Smooth muscle cell (in vitro differentiated cells): Measurements from ENCODE around the gene TMEM248. TPM values are rescaled to one million over a fixed set of nuclear protein-coding genes. Genes with fewer than 3 reads are reported as not detected.

ENCODE experiments used
- DNase-seq: peaks from one replicate; lab custom pipeline; 2025; ENCODE audit not compliant: unreplicated experiment; lab: John Stamatoyannopoulos, UW
- H2AFZ ChIP-seq: fragments of 200-600 bp; sonication (generic); 2 replicates; pipeline ENCODE4 v1.6.0; 2016; ENCODE audit warnings: antibody characterized with exemption, low read depth, mild to moderate bottlenecking
- H3F3A ChIP-seq: fragments of 200-600 bp; sonication (generic); 2 replicates; pipeline ENCODE4 v1.6.0; 2017; ENCODE audit warnings: antibody characterized with exemption, low read depth
- H3K27ac ChIP-seq: fragments of 200-600 bp; sonication (generic); 2 replicates; pipeline ENCODE4 v1.5.1; 2016; ENCODE audit warnings: low read depth, mild to moderate bottlenecking
- H3K27me3 ChIP-seq: fragments of 200-600 bp; sonication (generic); 2 replicates; pipeline ENCODE4 v1.6.1; 2016; ENCODE audit warnings: low read depth, mild to moderate bottlenecking
- H3K36me3 ChIP-seq: fragments of 200-600 bp; sonication (generic); 2 replicates; pipeline ENCODE4 v1.5.1; 2016; ENCODE audit warnings: low read depth
- H3K4me1 ChIP-seq: fragments of 200-600 bp; sonication (generic); 2 replicates; pipeline ENCODE4 v1.5.1; 2016; ENCODE audit warnings: low read depth
- H3K4me2 ChIP-seq: fragments of 200-600 bp; sonication (generic); 2 replicates; pipeline ENCODE4 v1.6.0; 2016; ENCODE audit warnings: mild to moderate bottlenecking
- H3K4me3 ChIP-seq: fragments of 200-600 bp; sonication (generic); 2 replicates; pipeline ENCODE4 v1.5.1; 2016; ENCODE audit warnings: mild to moderate bottlenecking
- H3K79me2 ChIP-seq: fragments of 200-600 bp; sonication (generic); 2 replicates; pipeline ENCODE4 v1.6.0; 2016; ENCODE audit warnings: low read depth, mild to moderate bottlenecking
- H3K9ac ChIP-seq: fragments of 200-600 bp; sonication (generic); 2 replicates; pipeline ENCODE4 v1.6.0; 2016; ENCODE audit warnings: low read depth
- H3K9me3 ChIP-seq: fragments of 200-600 bp; sonication (generic); replicated peaks from 2 replicates; pipeline ENCODE4 v1.5.1; 2016; ENCODE audit warnings: low read depth
- H4K20me1 ChIP-seq: fragments of 200-600 bp; sonication (generic); 2 replicates; pipeline ENCODE4 v1.6.0; 2016; ENCODE audit warnings: low read depth
- WGBS: methylation state at CpG from one replicate; pipeline ENCODE4 v1.1.7; 2016; ENCODE audit warnings: low lambda C conversion rate; 5-methylcytosine and 5-hydroxymethylcytosine counted together
- polyA plus RNA-seq: library from polyadenylated mRNA; unstranded; fragments of >200 nt; fragmentation: Nextera tagmentation; extraction: Ambion mirVana; gene quantifications from 2 replicates; pipeline ENCODE4 v1.2.1, GENCODE V29; 2016
- total RNA-seq: library from RNA; depleted of rRNA; stranded (reverse); fragments of >200 nt; gene quantifications from 2 replicates; pipeline ENCODE4 v1.2.3, GENCODE V29; 2014
- TF ChIP-seq, protein P1 (sequence below): fragments of 200-600 bp; sonication (generic); IDR thresholded peaks from 2 replicates; pipeline ENCODE4 v1.5.1; 2017; ENCODE audit warnings: borderline replicate concordance, mild to moderate bottlenecking, antibody characterized with exemption; ENCODE audit not compliant: insufficient read depth, poor library complexity, severe bottlenecking

The TMEM248 gene
- total and polyA plus RNA-seq, 2 experiments from 2014 or later: 68.2 to 83.1 TPM

GRCh38 chr7:66937940-66938339, 16.9 kb downstream of the TMEM248 start:
- WGBS: 97% methylated on average over 4 of the region's 4 CpGs
- TF ChIP-seq, protein P1, sequence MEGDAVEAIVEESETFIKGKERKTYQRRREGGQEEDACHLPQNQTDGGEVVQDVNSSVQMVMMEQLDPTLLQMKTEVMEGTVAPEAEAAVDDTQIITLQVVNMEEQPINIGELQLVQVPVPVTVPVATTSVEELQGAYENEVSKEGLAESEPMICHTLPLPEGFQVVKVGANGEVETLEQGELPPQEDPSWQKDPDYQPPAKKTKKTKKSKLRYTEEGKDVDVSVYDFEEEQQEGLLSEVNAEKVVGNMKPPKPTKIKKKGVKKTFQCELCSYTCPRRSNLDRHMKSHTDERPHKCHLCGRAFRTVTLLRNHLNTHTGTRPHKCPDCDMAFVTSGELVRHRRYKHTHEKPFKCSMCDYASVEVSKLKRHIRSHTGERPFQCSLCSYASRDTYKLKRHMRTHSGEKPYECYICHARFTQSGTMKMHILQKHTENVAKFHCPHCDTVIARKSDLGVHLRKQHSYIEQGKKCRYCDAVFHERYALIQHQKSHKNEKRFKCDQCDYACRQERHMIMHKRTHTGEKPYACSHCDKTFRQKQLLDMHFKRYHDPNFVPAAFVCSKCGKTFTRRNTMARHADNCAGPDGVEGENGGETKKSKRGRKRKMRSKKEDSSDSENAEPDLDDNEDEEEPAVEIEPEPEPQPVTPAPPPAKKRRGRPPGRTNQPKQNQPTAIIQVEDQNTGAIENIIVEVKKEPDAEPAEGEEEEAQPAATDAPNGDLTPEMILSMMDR: no peak
- peaks cover 92% of the 10 kb centered on the region for H4K20me1 ChIP-seq

DNA sequence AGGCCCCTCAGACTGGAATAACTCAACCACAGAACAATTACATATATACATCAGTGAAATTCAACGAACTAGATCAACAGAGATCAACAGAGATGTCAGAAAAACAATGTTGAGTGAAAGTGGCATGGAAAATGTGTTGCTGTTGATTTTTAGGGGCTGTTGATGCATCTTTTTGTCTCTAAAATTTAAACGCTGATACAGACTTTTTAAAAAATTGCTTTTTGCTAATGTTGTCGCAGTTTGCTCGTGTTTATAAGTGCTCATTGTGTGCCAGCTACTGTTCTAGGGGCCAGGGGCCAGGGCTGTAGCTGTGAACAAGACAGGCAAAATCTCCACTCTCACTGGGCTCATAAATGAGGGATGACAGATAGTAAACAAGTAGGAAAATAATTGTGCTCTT, 18.3 kb downstream of the TMEM248 start:
- WGBS: 96% methylated on average over 4 of the region's 4 CpGs

More at GRCh38 chr7:66937940-66938339, 16.9 kb downstream of the TMEM248 start:
- Histone ChIP-seq H3K4me1 (no peaks in the 10 kb centered on the region), H3F3A (no peaks in the 10 kb centered on the region), H2AFZ (no peak overlapping the region), H3K9me3 (no peaks in the 10 kb centered on the region), H3K79me2 (peaks cover 83% of the 10 kb centered on the region), H3K27ac (no peak overlapping the region), H3K4me3 (no peak overlapping the region), H3K36me3 (peaks cover 5% of the 10 kb centered on the region), H3K27me3 (no peaks in the 10 kb centered on the region), H3K4me2 (no peak overlapping the region), H3K9ac (no peak overlapping the region)
- no peak for DNase-seq

DNA sequence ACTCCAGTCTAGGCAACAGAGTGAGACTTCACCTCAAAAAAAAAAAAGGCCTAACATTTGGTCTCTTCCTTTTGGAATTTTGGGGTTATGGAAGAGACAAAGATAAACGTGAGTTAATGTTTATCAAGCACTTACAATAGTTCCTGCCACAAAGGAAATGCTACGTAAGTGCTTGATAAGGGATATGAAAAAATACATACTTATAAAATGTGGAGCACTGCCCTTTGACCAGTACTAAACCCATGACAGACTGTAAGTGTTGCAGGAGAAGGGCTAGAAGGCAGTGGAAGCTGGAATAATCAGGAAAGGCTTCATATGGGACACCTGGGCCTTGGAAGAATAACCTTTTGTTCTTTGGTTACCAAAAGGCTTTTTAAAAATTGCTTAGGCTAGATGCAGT, 25.5 kb downstream of the TMEM248 start:
- WGBS: 93% methylated on average over 2 of the region's 2 CpGs
- peaks cover 10% of the 10 kb centered on the region for H3K36me3 ChIP-seq
- no peak overlapping the region for H3K27ac ChIP-seq

More for the DNA sequence above, 18.3 kb downstream of the TMEM248 start:
- Histone ChIP-seq H3K4me3 (no peak overlapping the region), H3K27ac (no peak overlapping the region), H3K79me2 (peaks cover 78% of the 10 kb centered on the region), H3K4me2 (no peak overlapping the region), H2AFZ (no peak overlapping the region), H3K4me1 (no peaks in the 10 kb centered on the region), H3F3A (no peaks in the 10 kb centered on the region), H3K27me3 (no peaks in the 10 kb centered on the region), H4K20me1 (peaks cover 88% of the 10 kb centered on the region), H3K9ac (no peak overlapping the region), H3K36me3 (peaks cover 5% of the 10 kb centered on the region), H3K9me3 (no peaks in the 10 kb centered on the region)
- TF ChIP-seq, protein P1: no peak
- DNase-seq: no peak

More for the DNA sequence above, 25.5 kb downstream of the TMEM248 start:
- no peaks in the 10 kb centered on the region for H3F3A ChIP-seq
- no peak for DNase-seq
- TF ChIP-seq, protein P1: no peak
- no peak overlapping the region for H2AFZ ChIP-seq
- peaks cover 25% of the 10 kb centered on the region for H3K79me2 ChIP-seq
- no peaks in the 10 kb centered on the region for H3K9me3 ChIP-seq
- no peak overlapping the region for H3K4me3 ChIP-seq
- H3K4me2 ChIP-seq: no peak overlapping the region
- H3K9ac ChIP-seq: no peak overlapping the region
- no peaks in the 10 kb centered on the region for H3K27me3 ChIP-seq
- peaks cover 43% of the 10 kb centered on the region for H4K20me1 ChIP-seq
- H3K4me1 ChIP-seq: no peaks in the 10 kb centered on the region
